GM19395 (cell line): ENCODE data around the gene GIT2.
"Not testable (repeated sequence)": the region's sequence is repeated elsewhere in the genome, so short reads cannot be mapped to it uniquely, and the experiment has no call there.

Experiments used
- ATAC-seq: cut with Tn5 transposase; IDR thresholded peaks from one replicate; pipeline ENCODE4 v1.9.1; 2021; ENCODE audit warnings: mild to moderate bottlenecking, moderate library complexity; ENCODE audit not compliant: unreplicated experiment

GIT2 gene

GRCh38 chr12:109947521-109947920, 48.6 kb downstream of the GIT2 start:
- ATAC-seq = no peak

- no peak for ATAC-seq
These were observed 49.3 kb downstream of the GIT2 start for GRCh38 chr12:109946913-109947312.

GRCh38 chr12:109946505-109946904, 49.7 kb downstream of the GIT2 start:
- ATAC-seq = no peak

GRCh38 chr12:109944561-109945359, 51.4 kb downstream of the GIT2 start:
- no peak for ATAC-seq

GRCh38 chr12:109943811-109944210, 52.4 kb downstream of the GIT2 start:
- no peak for ATAC-seq

GRCh38 chr12:109940339-109940923, 55.7 kb downstream of the GIT2 start:
- no peak for ATAC-seq

- no peak for ATAC-seq
These were observed 56.7 kb downstream of the GIT2 start for GRCh38 chr12:109939504-109939903.

GRCh38 chr12:109938947-109939346, 57.2 kb downstream of the GIT2 start:
- no peak for ATAC-seq

- ATAC-seq = no peak
These were observed 58.8 kb downstream of the GIT2 start for GRCh38 chr12:109937371-109937770.

GRCh38 chr12:109934026-109934425, 62.1 kb downstream of the GIT2 start:
- no peak for ATAC-seq

GRCh38 chr12:109932878-109933503, 63.2 kb downstream of the GIT2 start:
- ATAC-seq = no peak

- no peak for ATAC-seq
These were observed 65.0 kb downstream of the GIT2 start for GRCh38 chr12:109931143-109931542.

GRCh38 chr12:109930028-109930800, 66.0 kb downstream of the GIT2 start:
- ATAC-seq = no peak

- ATAC-seq = not testable (repeated sequence)
These were observed 66.8 kb downstream of the GIT2 start for GRCh38 chr12:109929326-109929725.

- no peak for ATAC-seq
These were observed 68.0 kb downstream of the GIT2 start for GRCh38 chr12:109928058-109928656.

- no peak for ATAC-seq
These were observed 68.5 kb downstream of the GIT2 start for GRCh38 chr12:109927622-109928021.

GRCh38 chr12:109926488-109927210, 69.5 kb downstream of the GIT2 start:
- ATAC-seq = no peak

- no peak for ATAC-seq
These were observed 70.2 kb downstream of the GIT2 start for GRCh38 chr12:109926016-109926415.

- no peak for ATAC-seq
These were observed 70.9 kb downstream of the GIT2 start for GRCh38 chr12:109925185-109925840.
